Effector memory CD8-positive, alpha-beta T cell (primary cell): ENCODE data around the gene LGALS9C.
"Not testable (repeated sequence)": the region's sequence is repeated elsewhere in the genome, so short reads cannot be mapped to it uniquely, and the experiment has no call there.

Experiments used
- ATAC-seq: fragments of 150-1000 bp; cut with Tn5 transposase; replicated peaks from 2 replicates; pipeline ENCODE4 v1.10.0; 2021; ENCODE audit warnings: mild to moderate bottlenecking, moderate library complexity
- DNase-seq, 3 experiments: peaks; one replicate each; pipeline ENCODE4 v3.0.0; 2021
- H3K27ac Mint-ChIP-seq, 2 donors: one replicate each; pipeline ENCODE4 v1.8.0; 2022; ENCODE audit warnings: mild to moderate bottlenecking in 2 of 2, mixed read lengths in 2 of 2, moderate library complexity in 2 of 2
- H3K27me3 Mint-ChIP-seq, 2 donors: one replicate each; pipeline ENCODE4 v1.8.0; 2022; ENCODE audit warnings: mixed read lengths in 2 of 2
- H3K36me3 Mint-ChIP-seq: one replicate; pipeline ENCODE4 v1.8.0; 2022; ENCODE audit warnings: mild to moderate bottlenecking, moderate library complexity, mixed read lengths; ENCODE audit not compliant: insufficient read depth
- H3K4me1 Mint-ChIP-seq, 2 donors: one replicate each; pipeline ENCODE4 v1.8.0; 2022; ENCODE audit warnings: low read depth in 2 of 2, mixed read lengths in 2 of 2
- H3K4me3 Mint-ChIP-seq, 2 donors: one replicate each; pipeline ENCODE4 v1.8.0; 2022; ENCODE audit warnings: mild to moderate bottlenecking in 2 of 2, mixed read lengths in 2 of 2, moderate library complexity in 2 of 2
- H3K9me3 Mint-ChIP-seq, 2 donors: one replicate each; pipeline ENCODE4 v1.8.0; 2022; ENCODE audit warnings: mixed read lengths in 2 of 2

LGALS9C gene

DNA sequence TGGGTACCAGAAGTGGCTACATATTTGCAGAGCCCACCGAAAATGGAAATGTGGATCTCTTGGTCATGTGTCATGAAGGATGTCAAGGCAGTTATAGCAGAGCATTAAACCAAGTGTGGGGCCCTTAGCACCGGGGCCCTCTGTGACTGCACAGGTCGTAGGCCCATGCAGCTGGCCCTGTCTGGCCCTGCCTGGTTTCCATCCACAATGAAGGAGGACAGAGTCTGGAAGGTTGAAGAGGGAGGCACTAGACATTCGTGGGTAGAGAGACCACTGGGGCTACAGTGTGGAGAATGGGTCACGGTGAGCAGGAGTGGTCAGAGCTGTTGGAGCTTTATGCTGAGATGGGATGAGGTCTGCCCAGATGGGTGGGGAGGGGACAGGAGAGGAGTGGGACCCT is 9.6 kb upstream of the LGALS9C start:
- ATAC-seq, H3K27me3 Mint-ChIP-seq: not testable (repeated sequence)

GRCh38 chr17:18468472-18469171 is 8.0 kb upstream of the LGALS9C start:
- H3K36me3 Mint-ChIP-seq, H3K9me3 Mint-ChIP-seq, H3K27ac Mint-ChIP-seq, H3K4me1 Mint-ChIP-seq, ATAC-seq, DNase-seq, H3K27me3 Mint-ChIP-seq, H3K4me3 Mint-ChIP-seq: not testable (repeated sequence)

More for the DNA sequence above, 9.6 kb upstream of the LGALS9C start:
- not testable (repeated sequence) for DNase-seq, H3K4me1 Mint-ChIP-seq, H3K4me3 Mint-ChIP-seq, H3K9me3 Mint-ChIP-seq, H3K36me3 Mint-ChIP-seq
- peak overlapping the region in 1 of 2 donors; percentile 53 for H3K27ac Mint-ChIP-seq

DNA sequence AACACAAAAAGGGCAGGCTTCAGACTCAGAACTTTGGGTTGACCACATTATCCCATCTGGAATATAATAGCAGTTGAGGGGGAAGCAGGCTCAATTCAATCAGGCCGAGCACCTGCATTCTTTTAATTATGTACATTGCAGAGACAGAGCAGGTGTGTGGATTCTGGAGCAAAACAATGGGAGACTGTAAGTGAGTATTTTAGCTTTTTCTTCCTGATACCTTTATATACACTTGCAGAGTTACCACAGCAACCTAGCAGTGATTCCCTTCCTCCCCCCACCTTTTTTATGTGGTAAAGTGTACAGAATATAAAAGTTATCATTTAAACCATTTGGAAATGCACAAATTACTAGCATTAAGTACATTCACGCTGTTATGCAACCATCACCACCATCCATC is 6.8 kb upstream of the LGALS9C start:
- not testable (repeated sequence) for H3K9me3 Mint-ChIP-seq, H3K27ac Mint-ChIP-seq, ATAC-seq, H3K27me3 Mint-ChIP-seq, DNase-seq, H3K4me1 Mint-ChIP-seq, H3K36me3 Mint-ChIP-seq, H3K4me3 Mint-ChIP-seq

- H3K9me3 Mint-ChIP-seq, H3K27ac Mint-ChIP-seq, H3K36me3 Mint-ChIP-seq, H3K27me3 Mint-ChIP-seq, H3K4me1 Mint-ChIP-seq, H3K4me3 Mint-ChIP-seq, ATAC-seq, DNase-seq: not testable (repeated sequence)
These were observed 6.2 kb upstream of the LGALS9C start for GRCh38 chr17:18470345-18470930.

DNA sequence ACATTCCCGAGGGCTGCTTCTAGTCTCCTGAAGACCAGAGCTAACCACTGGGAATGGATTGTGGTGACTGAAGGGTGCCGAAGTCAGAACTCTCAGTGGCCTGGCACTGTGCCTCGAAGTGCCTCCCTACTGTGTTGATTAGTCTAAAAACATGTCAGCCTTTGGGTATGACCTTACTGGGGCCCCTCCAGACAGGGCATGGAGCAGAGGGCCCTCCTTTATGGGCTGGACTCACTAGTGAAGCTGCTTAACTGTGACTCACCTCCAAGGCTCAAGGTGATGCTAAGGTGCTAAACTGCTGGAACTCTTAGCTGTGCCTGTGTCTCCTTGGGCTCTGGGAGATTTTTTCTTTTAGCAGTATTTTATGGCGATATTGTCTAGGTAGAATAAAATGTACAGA is 2.6 kb upstream of the LGALS9C start:
- H3K9me3 Mint-ChIP-seq, DNase-seq: not testable (repeated sequence)

GRCh38 chr17:18474754-18475153 is 1.8 kb upstream of the LGALS9C start:
- not testable (repeated sequence) for H3K27me3 Mint-ChIP-seq, H3K36me3 Mint-ChIP-seq, H3K4me1 Mint-ChIP-seq, H3K4me3 Mint-ChIP-seq, H3K9me3 Mint-ChIP-seq, H3K27ac Mint-ChIP-seq, DNase-seq
- peak; percentile 64 for ATAC-seq

More for the DNA sequence above, 2.6 kb upstream of the LGALS9C start:
- ATAC-seq, H3K27me3 Mint-ChIP-seq, H3K4me3 Mint-ChIP-seq, H3K4me1 Mint-ChIP-seq, H3K36me3 Mint-ChIP-seq, H3K27ac Mint-ChIP-seq: not testable (repeated sequence)

DNA sequence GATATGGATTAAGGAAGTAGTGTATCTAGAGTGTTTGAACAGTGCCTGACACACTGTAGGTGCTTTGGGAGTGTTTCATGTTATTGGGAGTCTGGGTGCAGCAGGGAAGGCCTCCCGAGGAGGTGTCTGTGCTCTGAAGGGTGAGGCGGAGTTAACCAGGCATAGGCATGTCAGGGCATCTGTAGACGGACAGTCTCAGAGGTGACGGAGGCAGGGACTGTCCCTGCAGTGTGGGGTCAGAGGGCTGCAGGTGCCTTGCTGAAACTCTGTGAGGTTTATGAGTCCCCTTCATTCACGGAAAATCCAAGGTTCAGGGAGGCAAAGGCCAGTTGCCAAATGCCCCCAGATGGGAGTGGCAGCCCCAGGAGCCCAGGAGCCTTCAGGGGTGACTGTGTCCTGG is 778 bp downstream of the LGALS9C start:
- not testable (repeated sequence) for ATAC-seq, H3K27me3 Mint-ChIP-seq, H3K27ac Mint-ChIP-seq, H3K36me3 Mint-ChIP-seq, DNase-seq, H3K4me1 Mint-ChIP-seq, H3K9me3 Mint-ChIP-seq
- H3K4me3 Mint-ChIP-seq: peak overlapping the region in 1 of 2 donors; percentile 81

GRCh38 chr17:18478362-18478761 is 1.8 kb downstream of the LGALS9C start:
- H3K9me3 Mint-ChIP-seq, H3K4me3 Mint-ChIP-seq, H3K36me3 Mint-ChIP-seq, H3K27me3 Mint-ChIP-seq, ATAC-seq, DNase-seq, H3K27ac Mint-ChIP-seq, H3K4me1 Mint-ChIP-seq: not testable (repeated sequence)

DNA sequence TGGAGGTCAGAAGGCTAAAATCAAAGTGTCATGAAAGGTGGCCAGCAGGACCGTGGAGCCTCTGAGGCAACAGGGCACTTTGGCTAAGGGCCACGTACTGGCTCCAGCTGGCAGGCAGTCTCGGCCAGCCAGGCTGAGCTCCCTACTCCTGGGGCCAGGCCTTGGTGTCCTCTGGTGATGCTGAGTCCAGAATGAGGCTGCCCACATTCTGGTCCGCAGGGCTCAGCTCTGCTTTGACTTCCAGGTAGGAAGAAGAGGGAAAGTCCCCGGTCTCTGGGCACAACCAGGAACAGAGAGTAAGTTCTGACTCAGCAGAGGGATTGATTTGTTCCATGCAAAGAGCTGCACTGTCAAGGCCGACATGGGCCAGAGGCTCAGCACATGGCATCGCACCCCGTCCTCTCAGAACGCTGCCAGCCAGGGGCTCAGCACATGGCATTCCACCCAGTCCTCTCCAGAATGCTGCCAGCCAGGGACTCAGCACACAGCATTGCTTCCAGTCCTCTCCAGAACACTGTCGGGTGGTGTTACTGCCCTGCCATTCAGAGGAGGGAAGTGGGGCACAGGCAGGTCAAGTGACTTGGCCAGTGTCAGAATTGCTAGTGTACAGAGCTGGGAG is 2.5 kb downstream of the LGALS9C start:
- not testable (repeated sequence) for H3K9me3 Mint-ChIP-seq, H3K36me3 Mint-ChIP-seq, H3K4me3 Mint-ChIP-seq, DNase-seq, H3K27ac Mint-ChIP-seq, H3K4me1 Mint-ChIP-seq, ATAC-seq, H3K27me3 Mint-ChIP-seq

DNA sequence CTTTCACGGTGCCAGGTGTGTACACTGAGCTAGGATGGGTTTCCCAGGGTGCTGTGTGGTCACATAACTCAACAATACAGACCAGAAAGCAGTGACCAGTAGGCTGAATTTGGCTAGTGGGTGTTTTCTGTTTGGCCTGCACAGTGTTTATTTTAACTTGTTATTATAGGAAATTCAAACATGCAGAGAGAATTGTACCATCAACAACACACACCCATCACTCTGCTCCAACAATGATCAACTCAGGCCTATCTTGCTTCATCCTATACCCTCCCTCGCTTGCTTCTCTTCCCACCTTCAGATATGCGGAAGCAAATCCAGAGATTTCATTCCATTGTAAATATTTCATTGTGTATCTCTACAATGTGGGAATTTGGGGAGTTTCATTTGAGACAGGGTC is 5.2 kb downstream of the LGALS9C start:
- H3K36me3 Mint-ChIP-seq, H3K9me3 Mint-ChIP-seq, ATAC-seq, H3K27ac Mint-ChIP-seq, H3K4me1 Mint-ChIP-seq, H3K27me3 Mint-ChIP-seq, H3K4me3 Mint-ChIP-seq, DNase-seq: not testable (repeated sequence)

DNA sequence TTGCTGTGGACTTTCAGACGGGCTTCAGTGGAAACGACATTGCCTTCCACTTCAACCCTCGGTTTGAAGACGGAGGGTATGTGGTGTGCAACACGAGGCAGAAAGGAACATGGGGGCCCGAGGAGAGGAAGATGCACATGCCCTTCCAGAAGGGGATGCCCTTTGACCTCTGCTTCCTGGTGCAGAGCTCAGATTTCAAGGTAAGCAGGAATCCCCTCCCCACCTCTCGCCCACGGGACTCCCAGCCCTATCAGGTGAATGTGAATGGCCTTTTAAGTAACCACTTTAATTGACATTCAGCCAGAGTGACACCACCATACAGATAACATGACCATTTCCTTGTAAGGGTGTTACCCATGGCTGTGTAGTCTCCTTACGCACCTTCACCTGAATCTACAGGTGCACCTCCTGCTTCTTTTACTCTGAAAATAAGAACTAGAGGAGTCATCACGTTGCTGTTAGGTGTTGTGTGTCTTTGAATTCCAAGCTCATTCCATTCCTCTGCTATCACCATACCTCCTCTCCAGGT is 9.4 kb downstream of the LGALS9C start:
- H3K9me3 Mint-ChIP-seq, ATAC-seq, H3K27ac Mint-ChIP-seq, DNase-seq, H3K4me1 Mint-ChIP-seq, H3K36me3 Mint-ChIP-seq, H3K27me3 Mint-ChIP-seq, H3K4me3 Mint-ChIP-seq: not testable (repeated sequence)

DNA sequence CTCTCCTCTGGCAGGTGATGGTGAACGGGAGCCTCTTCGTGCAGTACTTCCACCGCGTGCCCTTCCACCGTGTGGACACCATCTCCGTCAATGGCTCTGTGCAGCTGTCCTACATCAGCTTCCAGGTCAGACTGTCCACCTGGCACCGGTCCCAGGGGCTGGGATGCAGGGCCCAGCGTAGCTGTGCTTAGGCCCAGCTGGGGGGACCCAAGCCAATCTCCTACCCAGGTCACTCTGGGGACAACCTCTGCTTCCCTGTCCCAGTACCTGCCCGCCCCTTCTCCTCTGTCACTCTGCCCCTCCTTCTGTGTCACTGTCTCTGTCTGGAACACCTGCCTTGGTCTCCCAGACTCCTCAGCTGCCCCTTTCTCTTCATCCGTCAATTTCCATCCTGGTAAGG is 11.0 kb downstream of the LGALS9C start:
- H3K9me3 Mint-ChIP-seq, H3K4me1 Mint-ChIP-seq, H3K27me3 Mint-ChIP-seq, DNase-seq, H3K27ac Mint-ChIP-seq, H3K4me3 Mint-ChIP-seq, H3K36me3 Mint-ChIP-seq, ATAC-seq: not testable (repeated sequence)

- not testable (repeated sequence) for H3K27ac Mint-ChIP-seq, H3K27me3 Mint-ChIP-seq, H3K4me3 Mint-ChIP-seq, H3K36me3 Mint-ChIP-seq, H3K9me3 Mint-ChIP-seq, DNase-seq, ATAC-seq, H3K4me1 Mint-ChIP-seq
These were observed 12.0 kb downstream of the LGALS9C start for GRCh38 chr17:18488622-18489021.

- not testable (repeated sequence) for H3K4me1 Mint-ChIP-seq, H3K27ac Mint-ChIP-seq, H3K4me3 Mint-ChIP-seq, ATAC-seq, H3K9me3 Mint-ChIP-seq, H3K36me3 Mint-ChIP-seq, DNase-seq, H3K27me3 Mint-ChIP-seq
These were observed 13.4 kb downstream of the LGALS9C start for GRCh38 chr17:18490016-18490415.
